ENCODE results near the gene AMZ1. TPM values are rescaled to one million over a fixed set of nuclear protein-coding genes. Genes with fewer than 3 reads are reported as not detected.
"Not testable (repeated sequence)": the region's sequence is repeated elsewhere in the genome, so short reads cannot be mapped to it uniquely, and the experiment has no call there.

AMZ1 gene
- total and polyA plus RNA-seq, 10 of the 15 experiments (the other 5 are each of a cell fraction or from before 2014, with no cell fraction given): 0.02 to 2.0 (median 0.69) TPM

GRCh38 chr7:2726316-2727018 lies 38.5 kb downstream of the AMZ1 start:
- FAIRE-seq: no peak
- no TSS peak for BruUV-seq (replicated peaks)
- Histone ChIP-seq H2AFZ (ENCODE audit: control insufficient read depth, low read depth, low read length) (no peak overlapping the region), H3K36me3 (ENCODE audit: control insufficient read depth in 2 of 2, insufficient read depth in 2 of 2, low read length in 1 of 2) (peaks cover 0 to 6% of the 10 kb centered on the region in 2 experiments; a peak in 2 of 4 replicates), H4K20me1 (ENCODE audit: control insufficient read depth, insufficient read depth) (no peaks in the 10 kb centered on the region), H3K9me3 (replicated peaks; ENCODE audit: control insufficient read depth, insufficient read depth, low read length) (no peaks in the 10 kb centered on the region), H3K27me3 (replicated peaks in 1 of 2; ENCODE audit: control insufficient read depth in 2 of 2, insufficient read depth in 2 of 2, low read length in 1 of 2) (no peaks in the 10 kb centered on the region), H3K4me2 (ENCODE audit: control insufficient read depth, insufficient read depth) (no peak overlapping the region), H3K27ac (ENCODE audit: control insufficient read depth, insufficient read depth) (no peak overlapping the region), H3K9ac (ENCODE audit: control insufficient read depth, insufficient read depth, low read length) (no peak overlapping the region), H3K79me2 (ENCODE audit: control insufficient read depth, insufficient read depth, low read length) (no peaks in the 10 kb centered on the region), H3K4me3 (no peak overlapping the region), H3K4me1 (ENCODE audit: control insufficient read depth, insufficient read depth, low read length) (no peaks in the 10 kb centered on the region)
- in situ Hi-C loops (cut with MboI): no loop called here
- no peak for DNase-seq (ENCODE audit: low read depth, low spot score)
- ChIA-PET CTCF (interaction anchor here (0.8 to 2.1 kb wide), 4 partner anchors 9 to 46 kb away, joined by 3 to 5 read pairs (median 4); no protein-coding TSS in a partner anchor), SMC1A (ENCODE audit: uncharacterized antibody, unreplicated experiment) (no interaction called here), POLR2A (no interaction called here), RAD21 (ENCODE audit: unreplicated experiment) (no interaction called here)
- no peak for ATAC-seq
- WGBS (ENCODE audit: insufficient coverage, insufficient replicate concordance, low lambda C conversion rate, missing lambda C conversion rate): 91% methylated on average over 17 of the region's 18 CpGs
- intact Hi-C loops (cut with micrococcal nuclease; ENCODE audit: unreplicated experiment): no loop called here
- TF ChIP-seq E4F1 (IDR thresholded peaks at IDR 0.05; ENCODE audit: borderline replicate concordance, partially characterized antibody) (no peak), USF2 (IDR thresholded peaks at IDR 0.05; ENCODE audit: borderline replicate concordance, low read depth, low read length) (no peak), ZNF217 (IDR thresholded peaks at IDR 0.05) (no peak), SMC3 (IDR thresholded peaks at IDR 0.05; ENCODE audit: borderline replicate concordance, low read length) (no peak), SMARCA5 (IDR thresholded peaks at IDR 0.05) (no peak), MXI1 (IDR thresholded peaks at IDR 0.05; ENCODE audit: low read depth, low read length) (no peak), HCFC1 (IDR thresholded peaks at IDR 0.05; ENCODE audit: low read length) (no peak), KLF5 (IDR thresholded peaks at IDR 0.05; ENCODE audit: partially characterized antibody) (no peak), FOXM1 (IDR thresholded peaks at IDR 0.05; ENCODE audit: low read depth, low read length) (no peak)

DNA sequence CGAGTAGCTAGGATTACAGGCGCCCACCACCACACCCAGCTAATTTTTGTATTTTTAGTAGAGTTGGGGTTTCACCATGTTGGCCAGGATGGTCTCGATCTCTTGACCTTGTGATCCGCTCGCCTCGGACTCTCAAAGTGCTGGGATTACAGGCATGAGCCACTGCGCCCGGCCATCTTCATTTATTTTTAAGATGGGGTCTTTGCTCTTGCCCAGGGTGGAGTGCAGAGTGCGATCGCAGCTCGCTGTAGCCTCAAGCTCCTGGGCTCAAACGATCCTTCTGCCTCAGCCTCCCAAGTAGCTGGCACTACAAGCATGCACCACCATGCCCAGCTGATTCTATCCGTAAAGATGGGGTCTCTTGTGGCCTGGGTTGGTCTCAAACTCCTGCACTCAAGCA lies 39.2 kb downstream of the AMZ1 start:
- H3K9me3 ChIP-seq (replicated peaks; ENCODE audit: control insufficient read depth, insufficient read depth, low read length); DNase-seq (ENCODE audit: low read depth, low spot score); H3K79me2 ChIP-seq (ENCODE audit: control insufficient read depth, insufficient read depth, low read length); SMC1A ChIA-PET (ENCODE audit: uncharacterized antibody, unreplicated experiment); H2AFZ ChIP-seq (ENCODE audit: control insufficient read depth, low read depth, low read length); H3K4me1 ChIP-seq (ENCODE audit: control insufficient read depth, insufficient read depth, low read length); H3K27ac ChIP-seq (ENCODE audit: control insufficient read depth, insufficient read depth); H3K36me3 ChIP-seq (ENCODE audit: control insufficient read depth in 2 of 2, insufficient read depth in 2 of 2, low read length in 1 of 2); H3K9ac ChIP-seq (ENCODE audit: control insufficient read depth, insufficient read depth, low read length); H3K27me3 ChIP-seq (replicated peaks in 1 of 2; ENCODE audit: control insufficient read depth in 2 of 2, insufficient read depth in 2 of 2, low read length in 1 of 2); POLR2A ChIA-PET; H3K4me2 ChIP-seq (ENCODE audit: control insufficient read depth, insufficient read depth); intact Hi-C loops (cut with micrococcal nuclease; ENCODE audit: unreplicated experiment); FAIRE-seq; ATAC-seq; BruUV-seq (replicated peaks); H3K4me3 ChIP-seq; in situ Hi-C loops (cut with MboI); H4K20me1 ChIP-seq (ENCODE audit: control insufficient read depth, insufficient read depth): not testable (repeated sequence)
- CTCF ChIA-PET: interaction anchor here (0.5 to 2.1 kb wide), 4 partner anchors 8 to 118 kb away, joined by 3 to 5 read pairs (median 4); no protein-coding TSS in a partner anchor
- RAD21 ChIA-PET (ENCODE audit: unreplicated experiment): interaction anchor here (0.6 kb wide), 1 partner anchor 225 kb away, joined by 4 read pairs; no protein-coding TSS in a partner anchor
- 85% methylated on average over 13 of the region's 13 CpGs for WGBS (ENCODE audit: insufficient coverage, insufficient replicate concordance, low lambda C conversion rate, missing lambda C conversion rate)

Measured in GM12878 (cell line).